Activated T-cell treated with anti-CD3 and anti-CD28 coated beads, Interleukin-2, amount 50 U/mL, for 48 hours (primary cell): ENCODE results near the gene TSPAN32.

ENCODE experiments used
- DNase-seq, 2 experiments: peaks; one replicate each; pipeline ENCODE4 v3.0.0-alpha.2; 2020

Gene TSPAN32

GRCh38 chr11:2267306-2267850, 34.4 kb upstream of the TSPAN32 start:
- peak in 1 of 2 experiments; percentile 19 for DNase-seq

GRCh38 chr11:2267851-2268728, 33.7 kb upstream of the TSPAN32 start:
- DNase-seq = peak in 1 of 2 experiments; percentile 23

- DNase-seq = peak; percentile 88 to 91
Observed at GRCh38 chr11:2268729-2269600, 32.8 kb upstream of the TSPAN32 start.

- peak; percentile 58 to 70 for DNase-seq
Observed at GRCh38 chr11:2269601-2270321, 32.1 kb upstream of the TSPAN32 start.

- DNase-seq = peak; percentile 34 to 40
Observed at GRCh38 chr11:2270322-2271076, 31.3 kb upstream of the TSPAN32 start, which contains the start of gene ASCL2. TSS of gene ASCL2 (minus strand) at chr11:2270588. CDS start at chr11:2270332, 256 bp downstream.

GRCh38 chr11:2271077-2271326, 30.8 kb upstream of the TSPAN32 start:
- peak; percentile 51 to 69 for DNase-seq

GRCh38 chr11:2271327-2272227, 30.2 kb upstream of the TSPAN32 start:
- DNase-seq = peak in 1 of 2 experiments; percentile 16

- peak; percentile 12 to 13 for DNase-seq
Observed at GRCh38 chr11:2272228-2272945, 29.4 kb upstream of the TSPAN32 start.

GRCh38 chr11:2272946-2273280, 28.9 kb upstream of the TSPAN32 start:
- peak in 1 of 2 experiments; percentile 11 for DNase-seq

GRCh38 chr11:2273311-2273710, 28.5 kb upstream of the TSPAN32 start:
- peak; percentile 7 to 8 for DNase-seq

- DNase-seq = peak; percentile 4 to 6
Observed at GRCh38 chr11:2273771-2274170, 28.0 kb upstream of the TSPAN32 start.

GRCh38 chr11:2275334-2276279, 26.2 kb upstream of the TSPAN32 start:
- peak; percentile 4 to 5 for DNase-seq

- peak in 1 of 2 experiments; percentile 9 for DNase-seq
Observed at GRCh38 chr11:2276280-2277007, 25.4 kb upstream of the TSPAN32 start.

GRCh38 chr11:2277008-2277346, 24.8 kb upstream of the TSPAN32 start:
- peak in 1 of 2 experiments; percentile 13 for DNase-seq

GRCh38 chr11:2277933-2278523, 23.8 kb upstream of the TSPAN32 start:
- peak in 1 of 2 experiments; percentile 4 for DNase-seq

GRCh38 chr11:2280208-2280607, 21.6 kb upstream of the TSPAN32 start:
- DNase-seq = no peak

- DNase-seq = peak; percentile 10 to 13
Observed at GRCh38 chr11:2286350-2286749, 15.5 kb upstream of the TSPAN32 start.

- DNase-seq = peak; percentile 17 to 19
Observed at GRCh38 chr11:2287091-2287490, 14.7 kb upstream of the TSPAN32 start.
